Raji (cell line): ENCODE results near the gene C12orf60.

Source experiments
- POLR2A ChIP-seq: IDR thresholded peaks from 2 replicates; pipeline ENCODE4 v1.6.1; 2011; ENCODE audit warnings: low read depth, low read length, control low read depth; ENCODE audit not compliant: insufficient read depth

Gene C12orf60

GRCh38 chr12:14803011-14803829, at the start of gene C12orf60, which contains the start of gene WBP11:
TSS of gene C12orf60 (plus strand) at chr12:14803670. CDS start at chr12:14822936, 19,266 bp downstream.
TSS of gene WBP11 (minus strand) at chr12:14803478. CDS start at chr12:14801383, 2,095 bp downstream.
- peak; percentile 97 for TF ChIP-seq POLR2A

GRCh38 chr12:14756334-14757143, 46.9 kb upstream of the C12orf60 start:
- TF ChIP-seq POLR2A, result no peak

- TF ChIP-seq POLR2A, result no peak
Measured at GRCh38 chr12:14765398-14765797, 38.1 kb upstream of the C12orf60 start.

- no peak for TF ChIP-seq POLR2A
Measured at GRCh38 chr12:14766649-14767215, 36.7 kb upstream of the C12orf60 start.

DNA sequence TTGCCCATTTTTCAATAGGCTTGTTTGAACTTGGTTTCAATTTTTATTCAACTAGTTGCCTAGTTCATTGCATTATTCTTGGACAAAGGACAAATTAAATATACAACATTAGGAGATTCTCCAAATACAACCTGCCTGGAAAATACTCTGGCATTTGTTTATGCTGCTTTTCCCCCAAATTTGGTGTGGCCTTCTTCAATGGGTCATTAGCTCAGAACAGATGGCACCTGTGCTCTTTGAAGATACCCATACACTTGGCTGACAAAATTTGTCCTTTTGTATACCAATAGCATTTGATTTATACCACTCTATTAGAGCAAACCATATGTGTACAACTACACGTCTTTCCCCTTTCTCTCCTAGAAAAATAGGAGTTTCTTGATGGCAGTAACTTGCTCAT, 35.9 kb upstream of the C12orf60 start:
- no peak for TF ChIP-seq POLR2A

DNA sequence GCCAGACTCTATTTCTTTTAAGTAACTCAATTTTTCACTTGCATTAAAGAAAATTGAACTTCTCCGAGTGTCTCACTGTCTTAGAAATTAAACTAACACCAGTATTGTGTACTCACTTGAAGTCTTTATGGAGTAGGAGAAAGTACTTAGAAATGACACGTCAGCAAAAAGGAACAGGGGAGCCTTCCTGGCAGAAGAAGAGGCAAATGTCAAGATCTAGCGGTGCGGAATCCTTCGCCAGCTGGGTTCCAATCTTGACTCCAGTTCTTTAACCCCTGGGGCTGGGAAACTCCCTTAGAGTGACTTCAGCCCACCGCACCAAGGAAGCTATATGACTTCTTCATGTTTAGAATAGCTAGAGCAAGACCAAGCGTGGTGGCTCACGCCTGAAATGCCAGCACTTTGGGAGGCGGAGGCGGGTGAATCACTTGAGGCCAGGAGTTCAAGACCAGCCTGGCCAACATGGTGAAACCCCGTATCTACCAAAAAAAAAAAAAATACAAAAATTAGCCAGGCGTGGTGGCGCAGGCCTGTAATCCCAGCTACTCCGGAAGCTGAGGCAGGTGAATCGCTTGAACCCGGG, 34.6 kb upstream of the C12orf60 start:
- TF ChIP-seq POLR2A, result no peak

GRCh38 chr12:14769466-14769968, 34.0 kb upstream of the C12orf60 start:
- no peak for TF ChIP-seq POLR2A

- TF ChIP-seq POLR2A, result peak; percentile 94
Measured at GRCh38 chr12:14769969-14770495, 33.4 kb upstream of the C12orf60 start.

- peak; percentile 99 for TF ChIP-seq POLR2A
Measured at GRCh38 chr12:14770496-14771461, 32.7 kb upstream of the C12orf60 start.

DNA sequence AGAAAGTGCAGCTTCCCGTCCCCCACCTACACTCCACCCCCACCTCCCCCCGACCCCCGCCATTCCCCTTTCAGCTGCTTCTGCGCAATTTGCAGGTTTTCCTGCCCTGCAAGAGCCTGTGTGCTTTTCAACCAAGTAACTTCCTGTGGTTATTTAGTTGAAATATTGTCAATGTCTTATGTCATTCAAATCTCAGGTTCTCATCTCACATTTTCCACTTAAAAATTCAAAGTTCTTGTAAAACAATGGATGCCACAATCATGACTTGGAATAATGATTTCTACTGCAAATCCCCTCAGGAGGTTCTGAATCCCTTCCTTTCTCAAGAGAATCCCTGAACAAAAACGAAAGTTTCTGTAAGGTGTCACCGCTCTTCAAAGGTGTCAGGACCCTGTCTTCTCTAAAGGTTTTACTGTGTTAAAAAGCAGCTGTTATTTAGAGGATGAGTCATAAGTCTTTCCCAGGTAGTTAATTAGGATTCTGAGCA, 31.8 kb upstream of the C12orf60 start:
- TF ChIP-seq POLR2A, result no peak

GRCh38 chr12:14772946-14773345, 30.5 kb upstream of the C12orf60 start:
- no peak for TF ChIP-seq POLR2A

GRCh38 chr12:14773685-14774073, 29.8 kb upstream of the C12orf60 start:
- TF ChIP-seq POLR2A, result no peak

GRCh38 chr12:14774074-14774905, 29.2 kb upstream of the C12orf60 start:
- TF ChIP-seq POLR2A, result peak; percentile 47
